Stomach (tissue), 9 donors: Measurements from ENCODE around the gene ADGRL3. TPM values are rescaled to one million over a fixed set of nuclear protein-coding genes. Genes with fewer than 3 reads are reported as not detected.

ENCODE experiments used
- DNase-seq, 2 donors: peaks; one replicate each; pipeline versions ENCODE4 v3.0.0 to v3.0.0-alpha.2; 2013 to 2019
- H3K27ac ChIP-seq, 5 donors: fragments of 200-600 bp in 4 of 5; sonication (generic) in 4 of 5; one replicate each; pipeline ENCODE4 v1.5.1; 2013 to 2019; ENCODE audit warnings: mild to moderate bottlenecking in 1 of 5, moderate library complexity in 1 of 5
- H3K27me3 ChIP-seq, 3 donors: fragments of 200-600 bp; sonication (generic); one replicate each; pipeline ENCODE4 v1.5.1; 2017 to 2019; ENCODE audit warnings: mixed run types in 1 of 3
- H3K36me3 ChIP-seq, 4 donors: fragments of 200-600 bp; sonication (generic); 1 replicate in 3 of 4; 2 replicates in 1 of 4; pipeline ENCODE4 v1.5.1; 2016 to 2019
- H3K4me1 ChIP-seq, 4 donors: fragments of 200-600 bp; sonication (generic); one replicate each; pipeline ENCODE4 v1.5.1; 2016 to 2019
- H3K4me3 ChIP-seq, 4 donors: fragments of 200-600 bp; sonication (generic) in 3 of 4; one replicate each; pipeline ENCODE4 v1.5.1; 2016 to 2019; ENCODE audit warnings: mild to moderate bottlenecking in 1 of 4
- H3K9me3 ChIP-seq, 4 donors: fragments of 200-600 bp; sonication (generic); one replicate each; pipeline ENCODE4 v1.5.1; 2016 to 2019
- EP300 ChIP-seq: sonication (generic); formaldehyde crosslinking; IDR thresholded peaks from one replicate; pipeline ENCODE4 v1.6.1; 2017; ENCODE audit warnings: antibody characterized with exemption
- POLR2A ChIP-seq, 4 donors: fragments of 450-650 bp; IDR thresholded peaks; one replicate each; pipeline ENCODE4 v1.6.1; 2016; ENCODE audit warnings: antibody characterized with exemption in 4 of 4, control low read depth in 2 of 4, mild to moderate bottlenecking in 1 of 4, moderate library complexity in 1 of 4
- POLR2AphosphoS5 ChIP-seq, 3 donors: sonication (generic); formaldehyde crosslinking; IDR thresholded peaks; one replicate each; pipeline ENCODE4 v1.6.1; 2016; ENCODE audit warnings: antibody characterized with exemption in 3 of 3
- WGBS, 5 donors: extraction: QIAGEN DNeasy Blood & Tissue Kit in 3 of 5; methylation state at CpG; one replicate each; pipeline versions ENCODE4 v1.1.5 to v1.1.7; 2013 to 2018; 5-methylcytosine and 5-hydroxymethylcytosine counted together
- intact Hi-C: fragments of 100-400 bp; cut with DNase I; formaldehyde crosslinking; loops from one replicate; pipeline ENCODE4 v1.15.1; 2023; ENCODE audit warnings: low total_unique reads
- polyA plus RNA-seq, 3 donors: library from polyadenylated mRNA; stranded (reverse); fragments of 200-250 nt; gene quantifications; one replicate each; pipeline ENCODE4 v1.2.3, GENCODE V29; 2013
- total RNA-seq, 5 donors: library from RNA; depleted of rRNA; stranded (reverse); fragments of >200 nt; gene quantifications; one replicate each; pipeline versions ENCODE4 v1.1.0 to v1.2.3, GENCODE V29; 2014 to 2016
- TF ChIP-seq, protein P1 (sequence below), 7 experiments: fragments of 450-650 bp in 4 of 7; fragments of 200-600 bp in 3 of 7; sonication (generic) in 3 of 7; IDR thresholded peaks; one replicate each; pipeline ENCODE4 v1.5.1; 2016 to 2019; ENCODE audit warnings: antibody characterized with exemption in 7 of 7, control low read depth in 2 of 7, mild to moderate bottlenecking in 1 of 7
- donor health status: healthy with polysubstance abuse.
- donor health status: Bipolar disorder and iron deficiency.
- donor health status: healthy.

ADGRL3 gene
- total and polyA plus RNA-seq, 8 donors, result 0.48 to 109 (median 3.9) TPM

DNA sequence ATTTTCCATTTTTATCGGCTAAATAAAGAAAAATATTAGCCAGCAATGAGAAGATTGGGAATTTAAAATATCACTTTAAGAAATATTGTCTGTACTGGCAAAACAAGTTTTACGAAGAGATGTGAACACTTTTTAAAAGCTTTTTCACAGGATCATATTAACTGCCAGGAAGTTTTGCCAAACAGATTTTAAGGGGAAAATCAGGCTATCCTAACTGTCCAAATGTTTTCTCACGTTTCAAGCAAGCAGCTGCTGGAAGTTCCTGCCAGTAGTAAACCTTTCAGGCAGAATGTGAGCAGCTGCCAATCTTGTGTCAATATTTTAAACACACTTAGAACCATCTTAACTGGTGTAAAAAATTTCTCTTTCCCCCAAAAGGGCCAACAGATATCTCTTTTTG lies 101.1 kb downstream of the ADGRL3 start:
- Histone ChIP-seq H3K36me3 (no peaks in the 10 kb centered on the region), H3K27ac (no peak overlapping the region), H3K9me3 (no peaks in the 10 kb centered on the region), H3K4me1 (peaks cover 0 to 26% (median 4%) of the 10 kb centered on the region in 4 donors), H3K4me3 (no peak overlapping the region), H3K27me3 (no peaks in the 10 kb centered on the region)
- intact Hi-C loops, result no loop called here
- DNase-seq, result peak in 1 of 2 donors; percentile 14
- TF ChIP-seq, protein P1, sequence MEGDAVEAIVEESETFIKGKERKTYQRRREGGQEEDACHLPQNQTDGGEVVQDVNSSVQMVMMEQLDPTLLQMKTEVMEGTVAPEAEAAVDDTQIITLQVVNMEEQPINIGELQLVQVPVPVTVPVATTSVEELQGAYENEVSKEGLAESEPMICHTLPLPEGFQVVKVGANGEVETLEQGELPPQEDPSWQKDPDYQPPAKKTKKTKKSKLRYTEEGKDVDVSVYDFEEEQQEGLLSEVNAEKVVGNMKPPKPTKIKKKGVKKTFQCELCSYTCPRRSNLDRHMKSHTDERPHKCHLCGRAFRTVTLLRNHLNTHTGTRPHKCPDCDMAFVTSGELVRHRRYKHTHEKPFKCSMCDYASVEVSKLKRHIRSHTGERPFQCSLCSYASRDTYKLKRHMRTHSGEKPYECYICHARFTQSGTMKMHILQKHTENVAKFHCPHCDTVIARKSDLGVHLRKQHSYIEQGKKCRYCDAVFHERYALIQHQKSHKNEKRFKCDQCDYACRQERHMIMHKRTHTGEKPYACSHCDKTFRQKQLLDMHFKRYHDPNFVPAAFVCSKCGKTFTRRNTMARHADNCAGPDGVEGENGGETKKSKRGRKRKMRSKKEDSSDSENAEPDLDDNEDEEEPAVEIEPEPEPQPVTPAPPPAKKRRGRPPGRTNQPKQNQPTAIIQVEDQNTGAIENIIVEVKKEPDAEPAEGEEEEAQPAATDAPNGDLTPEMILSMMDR (IDR thresholded peaks at IDR 0.05), result no peak
- TF ChIP-seq EP300, result no peak
- TF ChIP-seq POLR2A (IDR thresholded peaks at IDR 0.05), result no peak
- no peak for TF ChIP-seq POLR2AphosphoS5 (IDR thresholded peaks at IDR 0.05)
- WGBS, 5 donors, result 26 to 45% (median 31%) methylated on average over 3 of the region's 3 CpGs

DNA sequence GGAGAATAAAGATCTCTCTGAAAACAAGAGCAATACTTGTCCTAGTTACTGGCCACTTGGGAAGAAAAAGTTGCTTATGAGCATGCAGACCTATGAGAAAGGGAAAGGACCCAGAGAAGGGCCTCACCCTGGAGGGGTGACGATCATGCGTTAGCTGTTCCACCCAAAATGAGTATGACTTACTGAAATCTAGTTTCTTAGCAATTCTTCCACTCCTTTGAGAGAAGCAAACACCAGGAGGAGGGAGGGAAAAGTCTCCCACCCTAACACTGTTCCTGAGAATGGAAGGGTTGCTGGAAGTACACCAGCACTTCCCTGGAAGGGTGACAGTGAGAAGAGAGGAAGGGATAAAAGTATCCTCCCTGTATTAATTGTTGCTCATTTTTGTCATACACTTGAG lies 107.9 kb downstream of the ADGRL3 start:
- Histone ChIP-seq H3K27ac (no peak overlapping the region), H3K27me3 (no peaks in the 10 kb centered on the region), H3K4me3 (no peak overlapping the region), H3K4me1 (peaks cover 0 to 11% (median 0%) of the 10 kb centered on the region in 4 donors), H3K36me3 (no peaks in the 10 kb centered on the region), H3K9me3 (no peaks in the 10 kb centered on the region)
- DNase-seq, result no peak
- no peak for TF ChIP-seq EP300
- TF ChIP-seq POLR2A (IDR thresholded peaks at IDR 0.05), result no peak
- TF ChIP-seq, protein P1 (IDR thresholded peaks at IDR 0.05), result no peak
- no peak for TF ChIP-seq POLR2AphosphoS5 (IDR thresholded peaks at IDR 0.05)
- intact Hi-C loops, result no loop called here
- 91 to 100% (median 93%) methylated on average over 2 of the region's 2 CpGs for WGBS, 5 donors

DNA sequence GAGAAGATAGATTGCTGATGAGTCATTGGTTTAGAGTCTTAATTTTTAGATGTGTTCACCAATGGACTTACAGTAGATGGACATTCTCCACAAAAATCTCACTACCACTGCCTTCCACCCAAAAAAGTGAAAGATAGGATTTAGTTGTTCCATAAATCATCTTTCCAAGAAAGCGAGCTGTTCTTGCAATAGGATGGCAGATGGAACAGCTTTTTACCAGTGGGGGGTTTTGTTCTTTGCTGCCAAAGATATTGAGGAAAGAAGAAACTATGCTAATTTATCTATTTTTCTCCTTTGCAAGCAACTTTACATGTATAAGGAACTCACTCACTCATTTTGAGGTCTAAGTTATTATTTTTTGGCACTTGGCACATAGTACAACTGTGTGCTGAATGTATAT lies 109.5 kb downstream of the ADGRL3 start:
- Histone ChIP-seq H3K4me3 (no peak overlapping the region), H3K36me3 (no peaks in the 10 kb centered on the region), H3K27ac (no peak overlapping the region), H3K9me3 (no peaks in the 10 kb centered on the region), H3K4me1 (peaks cover 0 to 2% (median 0%) of the 10 kb centered on the region in 4 donors), H3K27me3 (no peaks in the 10 kb centered on the region)
- WGBS, 5 donors, result 88 to 95% (median 93%) methylated on average over 1 of the region's 1 CpG
- no peak for DNase-seq
- TF ChIP-seq, protein P1 (IDR thresholded peaks at IDR 0.05), result no peak
- no peak for TF ChIP-seq EP300
- TF ChIP-seq POLR2A (IDR thresholded peaks at IDR 0.05), result no peak
- no peak for TF ChIP-seq POLR2AphosphoS5 (IDR thresholded peaks at IDR 0.05)
- intact Hi-C loops, result no loop called here

DNA sequence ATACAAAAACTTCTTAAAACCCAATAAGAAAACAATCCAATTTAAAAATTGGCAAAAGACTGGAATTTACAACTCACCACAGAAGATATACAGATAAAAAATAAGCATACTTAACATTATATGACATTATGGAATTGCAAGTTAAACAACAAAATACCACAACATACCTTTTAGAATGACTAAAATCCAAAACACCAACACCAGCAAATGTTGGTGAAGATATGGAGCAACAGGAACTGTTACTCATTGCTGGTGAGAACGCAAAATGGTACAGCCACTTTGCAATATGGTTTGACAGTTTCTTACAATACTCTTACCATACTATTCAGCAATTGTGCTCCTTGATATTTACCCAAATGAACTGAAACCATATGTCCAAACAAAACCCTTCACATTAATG lies 112.4 kb downstream of the ADGRL3 start:
- Histone ChIP-seq H3K9me3 (no peaks in the 10 kb centered on the region), H3K27ac (no peak overlapping the region), H3K27me3 (no peaks in the 10 kb centered on the region), H3K36me3 (no peaks in the 10 kb centered on the region), H3K4me1 (no peaks in the 10 kb centered on the region), H3K4me3 (no peak overlapping the region)
- 89 to 95% (median 92%) methylated on average over 1 of the region's 1 CpG for WGBS, 5 donors
- no peak for DNase-seq
- intact Hi-C loops, result no loop called here
- TF ChIP-seq EP300 (no peak), POLR2A (IDR thresholded peaks at IDR 0.05) (no peak)
- TF ChIP-seq, protein P1 (IDR thresholded peaks at IDR 0.05), result no peak
